GM20000 (cell line): ENCODE data around the gene MAVS.

Experiments used
- DNase-seq: peaks from one replicate; pipeline ENCODE4 v3.0.0; 2012; ENCODE audit warnings: low spot score
- CTCF ChIP-seq: IDR thresholded peaks from 2 replicates; pipeline ENCODE4 v1.5.1; 2012; ENCODE audit warnings: mild to moderate bottlenecking, control low read depth; ENCODE audit errors: extremely low read depth, missing control alignments

The MAVS gene

GRCh38 chr20:3815703-3816315 is 30.8 kb upstream of the MAVS start:
- DNase-seq = no peak

GRCh38 chr20:3818155-3819151 is 28.2 kb upstream of the MAVS start:
- peak; percentile 70 for DNase-seq
- TF ChIP-seq CTCF = peak; percentile 36

More at GRCh38 chr20:3815703-3816315, 30.8 kb upstream of the MAVS start:
- TF ChIP-seq CTCF = no peak

- no peak for DNase-seq
Observed at GRCh38 chr20:3819411-3820047, 27.1 kb upstream of the MAVS start.

GRCh38 chr20:3820048-3820900 is 26.4 kb upstream of the MAVS start, which contains the start of gene AP5S1:
AP5S1 (plus strand) TSS chr20:3820547; CDS start chr20:3822118, 1,571 bp downstream.
- DNase-seq = peak; percentile 93
- TF ChIP-seq CTCF = peak; percentile 82

More at GRCh38 chr20:3819411-3820047, 27.1 kb upstream of the MAVS start:
- no peak for TF ChIP-seq CTCF

- DNase-seq = no peak
- TF ChIP-seq CTCF = no peak
Observed at GRCh38 chr20:3820901-3821727, 25.5 kb upstream of the MAVS start.

- TF ChIP-seq CTCF = no peak
- no peak for DNase-seq
Observed at GRCh38 chr20:3821996-3822395, 24.6 kb upstream of the MAVS start.
